AG09319 (cell line): ENCODE measurements around the gene RNFT2.

Source experiments
- DNase-seq: peaks from one replicate; pipeline ENCODE4 v3.0.0-alpha.2; 2010; ENCODE audit warnings: low read depth; ENCODE audit errors: extremely low read depth
- CTCF ChIP-seq: IDR thresholded peaks from 2 replicates; pipeline ENCODE4 v1.5.1; 2011; ENCODE audit warnings: low read depth, mild to moderate bottlenecking, inconsistent platforms, low read length, moderate library complexity

RNFT2 gene

GRCh38 chr12:116870306-116870705, 132.2 kb downstream of the RNFT2 start:
- TF ChIP-seq CTCF: no peak
- no peak for DNase-seq

DNA sequence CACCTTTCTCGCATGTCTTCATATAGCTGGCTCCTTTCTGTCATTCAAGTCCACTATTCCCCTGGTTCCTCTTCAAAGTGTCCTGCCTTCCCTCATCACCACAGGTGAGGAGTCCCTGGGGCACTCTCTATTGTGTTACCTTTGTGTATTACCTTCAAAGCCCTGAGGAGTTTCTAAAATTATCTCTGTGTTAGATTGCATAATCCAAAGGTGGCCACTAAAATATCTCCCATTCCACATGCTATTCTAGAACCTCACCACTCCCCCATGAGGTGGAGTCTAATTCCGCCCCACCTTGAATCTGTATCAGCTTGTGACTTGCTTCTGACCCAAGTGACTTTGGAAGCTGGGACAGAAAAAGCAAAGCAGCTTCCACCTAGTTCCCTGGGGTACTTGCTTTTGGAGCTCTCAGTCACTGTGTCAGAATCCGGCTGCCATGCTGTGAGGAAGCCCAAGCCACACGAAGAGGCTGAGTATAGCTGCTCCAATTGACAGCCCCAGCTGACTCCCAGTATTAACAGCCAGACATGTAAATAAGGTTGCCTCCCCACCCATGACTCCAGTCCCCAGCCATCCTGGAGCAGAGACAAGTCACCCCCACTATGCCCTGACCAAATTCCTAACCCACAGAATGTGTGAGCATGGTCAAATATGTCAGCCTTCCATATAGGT, 136.3 kb downstream of the RNFT2 start:
- TF ChIP-seq CTCF: no peak
- DNase-seq: no peak

- no peak for TF ChIP-seq CTCF
- no peak for DNase-seq
Observed at GRCh38 chr12:116876151-116876869, 138.2 kb downstream of the RNFT2 start.

GRCh38 chr12:116878567-116879508, 140.7 kb downstream of the RNFT2 start:
- TF ChIP-seq CTCF: no peak

GRCh38 chr12:116879509-116880212, 141.5 kb downstream of the RNFT2 start:
- no peak for TF ChIP-seq CTCF

More at GRCh38 chr12:116878567-116879508, 140.7 kb downstream of the RNFT2 start:
- no peak for DNase-seq

DNA sequence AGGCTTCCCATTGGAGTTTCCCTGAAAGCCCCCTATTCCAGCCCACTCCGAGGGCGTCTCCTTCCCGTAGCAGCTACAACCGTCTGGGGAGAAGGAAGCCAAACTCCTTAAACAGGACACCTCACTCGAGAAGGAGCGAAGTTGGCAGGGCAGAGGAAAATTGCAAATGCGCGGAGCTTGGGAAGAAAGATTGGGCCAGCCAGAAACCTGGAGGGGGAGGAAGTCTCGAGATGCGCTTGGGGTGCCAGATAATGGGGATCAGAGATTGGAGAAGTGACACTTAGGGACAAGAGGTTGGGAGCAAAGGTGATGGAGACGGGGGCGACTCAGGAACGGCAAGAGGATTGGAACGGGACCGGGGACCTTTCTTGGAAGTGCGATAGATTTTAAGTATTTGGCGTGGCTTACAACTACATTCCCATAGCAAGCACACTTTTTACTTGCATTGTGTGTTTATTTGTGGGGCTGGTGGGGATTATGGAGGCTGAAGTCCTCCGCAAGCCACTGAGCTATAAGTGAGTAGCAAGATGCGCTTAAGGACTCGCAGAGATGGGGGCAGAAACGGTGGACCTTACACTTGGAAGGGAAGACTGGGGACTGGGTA, 142.2 kb downstream of the RNFT2 start:
- TF ChIP-seq CTCF: no peak
- no peak for DNase-seq

More at GRCh38 chr12:116879509-116880212, 141.5 kb downstream of the RNFT2 start:
- DNase-seq: no peak
